Measurements from ENCODE around the gene RTN1. TPM values are rescaled to one million over a fixed set of nuclear protein-coding genes. Genes with fewer than 3 reads are reported as not detected.
"Not testable (repeated sequence)": the region's sequence is repeated elsewhere in the genome, so short reads cannot be mapped to it uniquely, and the experiment has no call there.

RTN1 gene
- total RNA-seq, 2 donors from 2014 or later = 0.84 to 4.7 TPM

DNA sequence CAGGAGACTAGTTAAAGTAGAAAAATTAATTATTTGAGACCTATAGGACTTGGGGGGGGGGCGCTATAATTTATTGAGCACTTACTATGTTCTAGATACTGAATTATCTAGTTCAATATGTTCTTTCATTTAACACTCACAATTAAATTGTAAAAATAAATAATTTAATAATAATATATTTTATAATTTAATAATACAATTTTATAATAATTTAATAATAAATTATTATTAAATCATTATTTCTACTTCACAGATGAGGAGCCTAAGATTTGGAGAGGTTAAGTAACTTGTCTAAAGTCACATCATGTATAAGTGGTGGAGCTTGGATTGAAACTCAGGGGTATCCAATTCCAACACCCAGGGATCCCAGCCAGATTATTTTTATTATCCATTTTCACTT lies 195.2 kb downstream of the RTN1 start:
- Histone ChIP-seq H3K9ac (ENCODE audit: low read depth in 2 of 2, low read length in 2 of 2) (no peak overlapping the region), H3K36me3 (no peaks in the 10 kb centered on the region), H3K9me3 (no peaks in the 10 kb centered on the region), H3K4me1 (no peaks in the 10 kb centered on the region), H3K27me3 (no peaks in the 10 kb centered on the region), H3K27ac (no peak overlapping the region), H3K4me3 (no peak overlapping the region)
- no peak for DNase-seq
- TF ChIP-seq, protein P1, sequence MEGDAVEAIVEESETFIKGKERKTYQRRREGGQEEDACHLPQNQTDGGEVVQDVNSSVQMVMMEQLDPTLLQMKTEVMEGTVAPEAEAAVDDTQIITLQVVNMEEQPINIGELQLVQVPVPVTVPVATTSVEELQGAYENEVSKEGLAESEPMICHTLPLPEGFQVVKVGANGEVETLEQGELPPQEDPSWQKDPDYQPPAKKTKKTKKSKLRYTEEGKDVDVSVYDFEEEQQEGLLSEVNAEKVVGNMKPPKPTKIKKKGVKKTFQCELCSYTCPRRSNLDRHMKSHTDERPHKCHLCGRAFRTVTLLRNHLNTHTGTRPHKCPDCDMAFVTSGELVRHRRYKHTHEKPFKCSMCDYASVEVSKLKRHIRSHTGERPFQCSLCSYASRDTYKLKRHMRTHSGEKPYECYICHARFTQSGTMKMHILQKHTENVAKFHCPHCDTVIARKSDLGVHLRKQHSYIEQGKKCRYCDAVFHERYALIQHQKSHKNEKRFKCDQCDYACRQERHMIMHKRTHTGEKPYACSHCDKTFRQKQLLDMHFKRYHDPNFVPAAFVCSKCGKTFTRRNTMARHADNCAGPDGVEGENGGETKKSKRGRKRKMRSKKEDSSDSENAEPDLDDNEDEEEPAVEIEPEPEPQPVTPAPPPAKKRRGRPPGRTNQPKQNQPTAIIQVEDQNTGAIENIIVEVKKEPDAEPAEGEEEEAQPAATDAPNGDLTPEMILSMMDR (IDR thresholded peaks at IDR 0.05) = no peak
- intact Hi-C loops (cut with DNase I) = no loop called here

DNA sequence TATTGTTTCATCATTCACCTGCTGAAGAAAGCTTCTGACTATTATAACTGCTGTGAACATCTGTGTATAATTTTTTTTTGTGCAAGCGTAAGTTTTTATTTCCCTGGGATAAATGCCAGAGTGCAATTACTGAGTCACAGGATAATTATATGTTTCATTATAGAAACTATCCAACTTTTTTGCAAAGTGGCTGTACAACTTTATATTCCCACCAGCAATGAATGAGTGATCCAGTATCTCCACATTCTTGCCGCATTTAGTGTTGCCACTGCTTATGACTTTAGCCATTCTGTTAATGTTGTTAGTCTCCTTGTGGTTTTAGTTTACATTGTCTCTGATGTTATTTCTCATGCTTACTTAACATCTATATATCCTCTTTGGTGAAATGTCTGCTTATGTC lies 205.8 kb downstream of the RTN1 start:
- intact Hi-C loops (cut with DNase I) = no loop called here
- H3K9me3 ChIP-seq = no peaks in the 10 kb centered on the region
- DNase-seq = no peak
- no peak overlapping the region for H3K4me3 ChIP-seq
- no peaks in the 10 kb centered on the region for H3K36me3 ChIP-seq
- no peaks in the 10 kb centered on the region for H3K27me3 ChIP-seq
- no peaks in the 10 kb centered on the region for H3K4me1 ChIP-seq
- H3K27ac ChIP-seq = no peak overlapping the region
- no peak overlapping the region for H3K9ac ChIP-seq (ENCODE audit: low read depth in 2 of 2, low read length in 2 of 2)
- TF ChIP-seq, protein P1 (IDR thresholded peaks at IDR 0.05) = no peak

DNA sequence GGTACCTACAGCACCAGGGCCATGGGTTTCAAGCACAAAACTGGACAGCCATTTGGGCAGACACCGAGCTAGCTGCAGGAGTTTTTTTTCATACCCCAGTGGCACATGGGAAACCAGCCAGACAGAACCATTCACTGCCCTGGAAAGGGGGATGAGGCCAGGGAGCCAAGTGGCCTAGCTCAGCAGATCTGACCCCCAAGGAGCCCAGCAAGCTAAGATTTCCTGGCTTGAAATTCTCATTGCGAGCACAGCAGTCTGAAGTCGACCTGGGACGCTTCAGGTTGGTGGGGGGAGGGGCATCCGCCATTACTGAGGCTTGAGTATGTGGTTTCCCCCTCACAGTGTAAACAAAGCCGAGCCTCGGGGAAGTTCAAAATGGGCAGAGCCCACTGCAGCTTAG lies 212.8 kb downstream of the RTN1 start:
- H3K9ac ChIP-seq (ENCODE audit: low read depth in 2 of 2, low read length in 2 of 2) = no peak overlapping the region
- H3K27ac ChIP-seq = no peak overlapping the region
- no peaks in the 10 kb centered on the region for H3K36me3 ChIP-seq
- H3K4me3 ChIP-seq = no peak overlapping the region
- no peaks in the 10 kb centered on the region for H3K9me3 ChIP-seq
- intact Hi-C loops (cut with DNase I) = no loop called here
- DNase-seq = no peak
- H3K4me1 ChIP-seq = no peaks in the 10 kb centered on the region
- no peaks in the 10 kb centered on the region for H3K27me3 ChIP-seq
- TF ChIP-seq, protein P1 (IDR thresholded peaks at IDR 0.05) = no peak

DNA sequence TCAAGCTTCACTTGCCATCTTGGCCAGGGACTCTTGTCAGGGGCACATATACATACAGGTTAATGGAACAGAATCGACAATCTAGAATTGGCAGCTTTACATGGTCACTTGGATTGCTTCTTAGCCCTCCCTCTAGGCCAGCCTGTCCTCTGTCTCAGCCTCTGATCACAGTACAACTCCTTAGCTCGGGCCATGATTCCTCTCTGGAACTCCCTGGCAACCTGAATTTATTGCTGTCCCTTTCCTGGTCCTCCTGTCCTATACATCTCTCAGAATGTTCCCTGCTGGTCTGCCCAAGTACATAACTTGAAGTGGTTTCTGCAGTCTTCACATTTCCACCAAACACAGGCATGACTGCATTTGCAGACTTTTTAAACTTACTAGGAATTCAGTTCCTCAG lies 214.1 kb downstream of the RTN1 start:
- Histone ChIP-seq H3K27me3 (no peaks in the 10 kb centered on the region), H3K9ac (ENCODE audit: low read depth in 2 of 2, low read length in 2 of 2) (no peak overlapping the region), H3K4me1 (no peaks in the 10 kb centered on the region), H3K36me3 (no peaks in the 10 kb centered on the region), H3K27ac (no peak overlapping the region), H3K9me3 (no peaks in the 10 kb centered on the region), H3K4me3 (no peak overlapping the region)
- DNase-seq = no peak
- TF ChIP-seq, protein P1 (IDR thresholded peaks at IDR 0.05) = no peak
- intact Hi-C loops (cut with DNase I) = no loop called here

DNA sequence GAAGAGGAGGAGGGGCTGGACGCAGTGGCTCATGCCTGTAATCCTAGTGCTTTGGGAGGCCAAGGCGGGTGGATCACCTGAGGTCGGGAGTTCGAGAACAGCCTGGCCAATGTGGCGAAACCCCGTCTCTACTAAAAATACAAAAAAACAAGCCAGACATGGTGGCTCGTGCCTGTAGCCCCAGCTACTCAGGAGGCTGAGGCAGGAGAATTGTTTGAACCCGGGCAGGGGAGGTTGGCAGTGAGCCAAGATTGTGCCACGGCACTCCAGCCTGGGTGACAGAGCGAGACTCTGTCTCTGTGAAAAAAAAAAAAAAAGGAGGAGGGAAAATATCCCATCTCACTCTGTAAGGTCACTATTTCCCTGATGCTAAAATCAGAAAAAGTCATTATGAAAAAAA lies 216.4 kb downstream of the RTN1 start:
- DNase-seq; H3K4me1 ChIP-seq; H3K4me3 ChIP-seq; H3K36me3 ChIP-seq; H3K27me3 ChIP-seq; intact Hi-C loops (cut with DNase I); H3K27ac ChIP-seq; H3K9ac ChIP-seq (ENCODE audit: low read depth in 2 of 2, low read length in 2 of 2); H3K9me3 ChIP-seq: not testable (repeated sequence)

DNA sequence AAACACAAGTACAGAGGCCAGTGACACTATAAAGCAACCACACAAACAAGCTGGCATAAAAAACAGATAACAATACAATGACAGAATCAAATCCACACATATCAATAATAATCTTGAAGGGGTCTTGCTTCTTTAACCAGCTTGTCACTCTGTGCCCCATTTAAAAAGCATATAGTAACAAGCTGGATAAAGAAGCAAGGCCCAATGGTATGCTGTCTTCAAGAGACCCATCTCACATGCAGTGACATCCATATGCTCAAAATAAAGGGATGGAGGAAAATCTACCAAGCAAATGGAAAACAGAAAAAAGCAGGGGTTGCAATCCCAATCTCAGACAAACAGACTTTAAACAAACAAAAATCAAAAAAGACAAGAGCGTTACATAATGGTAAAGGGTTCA lies 223.7 kb downstream of the RTN1 start:
- H3K9ac ChIP-seq (ENCODE audit: low read depth in 2 of 2, low read length in 2 of 2); H3K9me3 ChIP-seq; H3K4me3 ChIP-seq; H3K27ac ChIP-seq; H3K4me1 ChIP-seq; DNase-seq; intact Hi-C loops (cut with DNase I); H3K27me3 ChIP-seq; H3K36me3 ChIP-seq: not testable (repeated sequence)

DNA sequence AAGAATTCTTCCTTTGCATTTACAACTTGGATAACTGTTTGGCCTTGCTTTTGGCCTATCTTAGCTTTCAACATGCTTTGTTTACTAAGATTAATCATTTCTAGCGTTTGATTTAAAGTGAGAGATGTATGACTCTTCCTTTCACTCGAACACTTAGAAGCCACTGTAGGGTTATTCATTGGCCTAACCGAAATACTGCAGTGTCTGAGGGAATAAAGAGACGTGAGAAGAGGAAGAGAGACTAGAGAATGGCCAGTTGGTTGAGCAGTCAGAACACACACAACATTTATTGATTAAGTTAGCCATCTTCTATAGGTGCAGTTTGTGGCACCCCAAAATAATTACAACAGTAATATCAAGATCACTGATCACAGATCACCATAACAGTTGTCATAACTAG lies 231.7 kb downstream of the RTN1 start:
- H3K27me3 ChIP-seq = no peaks in the 10 kb centered on the region
- H3K27ac ChIP-seq = no peak overlapping the region
- no peak overlapping the region for H3K4me3 ChIP-seq
- intact Hi-C loops (cut with DNase I) = loop anchor here (10.0 kb wide), 1 partner anchor 546 kb away; no protein-coding TSS in a partner anchor
- no peaks in the 10 kb centered on the region for H3K4me1 ChIP-seq
- no peak for DNase-seq
- H3K9ac ChIP-seq (ENCODE audit: low read depth in 2 of 2, low read length in 2 of 2) = no peak overlapping the region
- TF ChIP-seq, protein P1 (IDR thresholded peaks at IDR 0.05) = no peak
- H3K36me3 ChIP-seq = no peaks in the 10 kb centered on the region
- H3K9me3 ChIP-seq = no peaks in the 10 kb centered on the region
